NT2/D1 (cell line): ENCODE measurements around the gene MAP3K2.

ENCODE experiments used
- SUZ12 ChIP-seq: IDR thresholded peaks from 2 replicates; pipeline ENCODE4 v1.6.1; 2011; ENCODE audit not compliant: insufficient read length, insufficient read depth; ENCODE audit errors: extremely low read depth
- YY1 ChIP-seq: IDR thresholded peaks from 2 replicates; pipeline ENCODE4 v1.6.1; 2011; ENCODE audit not compliant: insufficient read length, insufficient read depth
- ZNF274 ChIP-seq: IDR thresholded peaks from 2 replicates; pipeline ENCODE4 v1.6.1; 2011; ENCODE audit warnings: mild to moderate bottlenecking, low read depth, low read length

DNA sequence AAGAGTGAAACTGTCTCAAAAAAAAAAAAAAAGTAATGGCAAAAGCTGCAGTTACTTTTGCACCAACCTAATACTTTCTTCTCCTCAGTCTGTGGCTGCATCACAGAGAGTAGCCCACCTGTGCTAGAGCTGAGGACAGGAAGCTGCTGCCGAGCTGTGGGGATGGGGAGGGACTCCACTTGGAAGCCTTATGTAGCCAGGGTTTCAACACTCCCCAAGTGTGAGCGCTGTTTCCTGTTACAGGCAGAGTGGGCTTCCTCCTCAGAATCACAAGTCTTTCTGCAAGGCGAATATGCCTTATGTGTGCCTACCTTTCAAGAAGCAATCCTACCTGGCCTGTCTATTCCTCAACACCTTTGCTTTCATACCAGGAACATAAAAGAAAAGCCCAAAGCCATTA is 131.4 kb downstream of the MAP3K2 start:
- no peak for TF ChIP-seq ZNF274
- TF ChIP-seq YY1 = no peak
- no peak for TF ChIP-seq SUZ12
